HEK293 (cell line): ENCODE measurements around the gene STAB2.

Experiments
- CTCF ChIA-PET: fragments of 350-600 bp; formaldehyde crosslinking; extraction: SDS; loops from one replicate; lab custom pipeline; 2021; ENCODE audit warnings: antibody characterized with exemption; lab: Yijun Ruan, JAX
- POLR2A ChIA-PET: fragments of 300-600 bp; formaldehyde crosslinking; extraction: SDS; loops from one replicate; lab custom pipeline; 2020; ENCODE audit warnings: antibody characterized with exemption, inconsistent platforms; lab: Yijun Ruan, JAX
- H3K27ac ChIP-seq: fragments of 200-500 bp; sonication (Bioruptor generic); 2 replicates; pipeline ENCODE4 v1.5.1; 2014; ENCODE audit warnings: low read depth, low read length, control low read depth, inconsistent platforms; ENCODE audit errors: extremely low read depth
- H3K36me3 ChIP-seq, 2 experiments: fragments of 200-500 bp in 1 of 2; sonication (Bioruptor generic) in 1 of 2; 1 replicate in 1 of 2; 2 replicates in 1 of 2; pipeline ENCODE4 v1.5.1; 2014 to 2017; ENCODE audit warnings: inconsistent platforms in 2 of 2, low read length in 2 of 2; ENCODE audit not compliant: control insufficient read depth in 2 of 2, insufficient read depth in 1 of 2
- H3K4me1 ChIP-seq: fragments of 200-500 bp; sonication (Bioruptor generic); 2 replicates; pipeline ENCODE4 v1.5.1; 2014; ENCODE audit warnings: mild to moderate bottlenecking, low read length, inconsistent platforms; ENCODE audit not compliant: control insufficient read depth, insufficient read depth
- H3K4me3 ChIP-seq: 2 replicates; pipeline ENCODE4 v1.5.1; 2011; ENCODE audit warnings: low read depth, mild to moderate bottlenecking, control low read depth, low read length, moderate library complexity
- H3K9me3 ChIP-seq: fragments of 200-500 bp; sonication (Bioruptor generic); 2 replicates; pipeline ENCODE4 v1.5.1; 2014; ENCODE audit warnings: low read depth, low read length, inconsistent platforms; ENCODE audit not compliant: control insufficient read depth, insufficient read depth
- AEBP2 ChIP-seq: fragments of 450-650 bp; formaldehyde crosslinking; IDR thresholded peaks from 2 replicates; pipeline ENCODE4 v1.5.1; 2016; ENCODE audit warnings: missing biosample characterization, missing genetic modification characterization, borderline replicate concordance
- GLIS2 ChIP-seq: fragments of 450-650 bp; formaldehyde crosslinking; IDR thresholded peaks from 2 replicates; pipeline ENCODE4 v1.5.1; 2016; ENCODE audit warnings: missing biosample characterization, missing genetic modification characterization
- KLF8 ChIP-seq: fragments of 450-650 bp; formaldehyde crosslinking; IDR thresholded peaks from 2 replicates; pipeline ENCODE4 v1.5.1; 2016; ENCODE audit warnings: missing biosample characterization, missing genetic modification characterization
- SALL2 ChIP-seq: fragments of 450-650 bp; formaldehyde crosslinking; IDR thresholded peaks from 2 replicates; pipeline ENCODE4 v1.5.0; 2017; ENCODE audit warnings: missing biosample characterization, mild to moderate bottlenecking, missing genetic modification characterization, borderline replicate concordance
- SP7 ChIP-seq: fragments of 450-650 bp; formaldehyde crosslinking; IDR thresholded peaks from 2 replicates; pipeline ENCODE4 v1.5.1; 2016; ENCODE audit warnings: missing biosample characterization, missing genetic modification characterization
- TRIM28 ChIP-seq: IDR thresholded peaks from 2 replicates; pipeline ENCODE4 v1.6.1; 2011; ENCODE audit warnings: low read length, control low read depth, borderline replicate concordance
- YY1 ChIP-seq: fragments of 450-650 bp; formaldehyde crosslinking; IDR thresholded peaks from 2 replicates; pipeline ENCODE4 v1.5.1; 2018; ENCODE audit warnings: missing biosample characterization, missing genetic modification characterization
- ZBTB20 ChIP-seq: fragments of 450-650 bp; formaldehyde crosslinking; IDR thresholded peaks from 2 replicates; pipeline ENCODE4 v1.5.1; 2016; ENCODE audit warnings: missing biosample characterization, missing genetic modification characterization
- ZFHX2 ChIP-seq: fragments of 450-650 bp; formaldehyde crosslinking; conservative IDR thresholded peaks from 2 replicates; pipeline ENCODE4 v1.5.1; 2016; ENCODE audit warnings: missing biosample characterization, missing genetic modification characterization
- ZFP3 ChIP-seq: fragments of 450-650 bp; formaldehyde crosslinking; IDR thresholded peaks from 2 replicates; pipeline ENCODE4 v1.5.1; 2016; ENCODE audit warnings: low read depth, missing biosample characterization, missing genetic modification characterization
- ZFP37 ChIP-seq: fragments of 450-650 bp; formaldehyde crosslinking; IDR thresholded peaks from 2 replicates; pipeline ENCODE4 v1.5.1; 2016; ENCODE audit warnings: missing biosample characterization, missing genetic modification characterization
- ZNF169 ChIP-seq: fragments of 450-650 bp; formaldehyde crosslinking; IDR thresholded peaks from 2 replicates; pipeline ENCODE4 v1.5.1; 2016; ENCODE audit warnings: missing biosample characterization, missing genetic modification characterization
- ZNF175 ChIP-seq: fragments of 450-650 bp; formaldehyde crosslinking; IDR thresholded peaks from 2 replicates; pipeline ENCODE4 v1.5.1; 2016; ENCODE audit warnings: missing biosample characterization, missing genetic modification characterization
- ZNF2 ChIP-seq: fragments of 450-650 bp; formaldehyde crosslinking; IDR thresholded peaks from 2 replicates; pipeline ENCODE4 v1.5.1; 2016; ENCODE audit warnings: missing biosample characterization, missing genetic modification characterization
- ZNF211 ChIP-seq: fragments of 450-650 bp; formaldehyde crosslinking; IDR thresholded peaks from 2 replicates; pipeline ENCODE4 v1.5.1; 2016; ENCODE audit warnings: low read depth, missing biosample characterization, missing genetic modification characterization
- ZNF24 ChIP-seq: fragments of 450-650 bp; formaldehyde crosslinking; IDR thresholded peaks from 2 replicates; pipeline ENCODE4 v1.5.1; 2016; ENCODE audit warnings: missing biosample characterization, missing genetic modification characterization
- ZNF404 ChIP-seq: fragments of 450-650 bp; formaldehyde crosslinking; IDR thresholded peaks from 2 replicates; pipeline ENCODE4 v1.5.1; 2017; ENCODE audit warnings: missing biosample characterization, missing genetic modification characterization
- ZNF501 ChIP-seq: fragments of 450-650 bp; formaldehyde crosslinking; IDR thresholded peaks from 2 replicates; pipeline ENCODE4 v1.5.1; 2016; ENCODE audit warnings: missing biosample characterization, missing genetic modification characterization
- ZNF510 ChIP-seq: fragments of 450-650 bp; formaldehyde crosslinking; IDR thresholded peaks from 2 replicates; pipeline ENCODE4 v1.5.1; 2018; ENCODE audit warnings: mild to moderate bottlenecking, missing genetic modification characterization, missing biosample characterization; ENCODE audit not compliant: insufficient replicate concordance
- ZNF555 ChIP-seq: fragments of 450-650 bp; formaldehyde crosslinking; conservative IDR thresholded peaks from 2 replicates; pipeline ENCODE4 v1.5.1; 2017; ENCODE audit warnings: missing biosample characterization, mild to moderate bottlenecking, missing genetic modification characterization, inconsistent platforms
- ZNF596 ChIP-seq: fragments of 450-650 bp; IDR thresholded peaks from 2 replicates; pipeline ENCODE4 v1.5.0; 2018; ENCODE audit warnings: missing biosample characterization, mild to moderate bottlenecking, missing genetic modification characterization, moderate library complexity
- ZNF629 ChIP-seq: fragments of 450-650 bp; formaldehyde crosslinking; IDR thresholded peaks from 2 replicates; pipeline ENCODE4 v1.5.1; 2017; ENCODE audit warnings: missing biosample characterization, missing genetic modification characterization
- ZNF654 ChIP-seq: fragments of 450-650 bp; formaldehyde crosslinking; IDR thresholded peaks from 2 replicates; pipeline ENCODE4 v1.5.1; 2016; ENCODE audit warnings: low read depth, missing biosample characterization, missing genetic modification characterization
- ZNF76 ChIP-seq: fragments of 450-650 bp; formaldehyde crosslinking; IDR thresholded peaks from 2 replicates; pipeline ENCODE4; 2016; ENCODE audit warnings: low read depth, missing biosample characterization, missing genetic modification characterization, borderline replicate concordance
- ZNF792 ChIP-seq: fragments of 450-650 bp; formaldehyde crosslinking; IDR thresholded peaks from 2 replicates; pipeline ENCODE4 v1.5.1; 2016; ENCODE audit warnings: missing biosample characterization, missing genetic modification characterization
- ZSCAN23 ChIP-seq: fragments of 450-650 bp; formaldehyde crosslinking; IDR thresholded peaks from 2 replicates; pipeline ENCODE4 v1.5.1; 2016; ENCODE audit warnings: missing biosample characterization, missing genetic modification characterization
- ZSCAN5A ChIP-seq: fragments of 450-650 bp; formaldehyde crosslinking; IDR thresholded peaks from 2 replicates; pipeline ENCODE4 v1.5.1; 2016; ENCODE audit warnings: missing biosample characterization, missing genetic modification characterization
- TF ChIP-seq, protein P1 (sequence below): fragments of 450-650 bp; formaldehyde crosslinking; IDR thresholded peaks from 2 replicates; pipeline ENCODE4 v1.5.1; 2017; ENCODE audit warnings: missing biosample characterization, missing genetic modification characterization
- TF ChIP-seq, protein P2 (sequence below): fragments of 450-650 bp; formaldehyde crosslinking; IDR thresholded peaks from 2 replicates; pipeline ENCODE4 v1.5.1; 2016; ENCODE audit warnings: missing biosample characterization, missing genetic modification characterization

Gene STAB2

DNA sequence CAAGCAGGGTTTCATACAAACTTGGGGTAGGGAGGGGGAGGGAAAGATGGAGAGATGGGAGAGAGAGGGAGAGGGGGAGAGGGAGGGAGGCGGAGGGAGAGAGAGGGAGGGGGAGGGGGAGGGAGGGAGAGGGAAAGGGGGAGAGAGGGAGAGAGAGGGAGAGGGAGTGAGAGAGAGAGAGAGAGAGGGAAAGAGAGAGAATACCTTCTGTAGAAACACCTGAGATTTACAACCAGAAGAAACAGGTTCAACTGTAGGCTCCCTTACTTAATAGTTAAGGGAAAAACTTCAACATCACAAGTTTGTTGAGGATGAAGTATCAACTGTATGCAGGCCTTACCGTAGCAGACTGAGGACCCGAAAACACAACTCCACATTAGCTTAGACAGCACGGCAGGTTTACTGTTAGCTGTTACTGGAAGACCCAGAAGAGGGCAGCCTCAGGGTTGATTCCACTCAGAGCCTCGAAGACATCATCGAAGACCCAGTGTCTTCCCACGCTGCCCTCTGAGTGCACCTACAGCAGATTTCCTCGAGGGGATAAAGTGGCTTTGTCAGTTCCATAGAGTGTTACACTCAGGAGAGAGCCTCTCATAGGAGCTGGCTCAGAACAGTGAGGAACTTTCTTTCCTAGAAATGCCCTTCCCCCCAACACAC, 181.5 kb downstream of the STAB2 start:
- Histone ChIP-seq H3K9me3 (no peaks in the 10 kb centered on the region), H3K4me1 (peaks cover 2% of the 10 kb centered on the region; the same call in 1 of the 2 replicates), H3K27ac (no peak overlapping the region), H3K36me3 (peaks cover 0 to 23% of the 10 kb centered on the region in 2 experiments; a peak in 2 of 3 replicates), H3K4me3 (no peak overlapping the region)
- POLR2A ChIA-PET: no interaction called here
- CTCF ChIA-PET: no interaction called here
- TF ChIP-seq YY1 (tag by site-specific recombination) (no peak), ZFP37 (no peak), ZNF501 (tag by site-specific recombination) (no peak), ZNF510 (tag by site-specific recombination) (no peak), ZNF596 (tag by site-specific recombination) (peak; percentile 78), ZNF629 (0 out of 2 replicates have a peak, but pooled peaks have one; percentile 10), ZBTB20 (no peak), TRIM28 (no peak), ZSCAN23 (tag by site-specific recombination) (no peak), GLIS2 (tag by site-specific recombination) (no peak), ZNF169 (tag by site-specific recombination) (peak; percentile 74; the same call in 1 of the 2 replicates), ZNF2 (no peak), ZNF555 (tag by site-specific recombination) (no peak), ZNF211 (tag by site-specific recombination) (no peak)
- TF ChIP-seq, protein P1, sequence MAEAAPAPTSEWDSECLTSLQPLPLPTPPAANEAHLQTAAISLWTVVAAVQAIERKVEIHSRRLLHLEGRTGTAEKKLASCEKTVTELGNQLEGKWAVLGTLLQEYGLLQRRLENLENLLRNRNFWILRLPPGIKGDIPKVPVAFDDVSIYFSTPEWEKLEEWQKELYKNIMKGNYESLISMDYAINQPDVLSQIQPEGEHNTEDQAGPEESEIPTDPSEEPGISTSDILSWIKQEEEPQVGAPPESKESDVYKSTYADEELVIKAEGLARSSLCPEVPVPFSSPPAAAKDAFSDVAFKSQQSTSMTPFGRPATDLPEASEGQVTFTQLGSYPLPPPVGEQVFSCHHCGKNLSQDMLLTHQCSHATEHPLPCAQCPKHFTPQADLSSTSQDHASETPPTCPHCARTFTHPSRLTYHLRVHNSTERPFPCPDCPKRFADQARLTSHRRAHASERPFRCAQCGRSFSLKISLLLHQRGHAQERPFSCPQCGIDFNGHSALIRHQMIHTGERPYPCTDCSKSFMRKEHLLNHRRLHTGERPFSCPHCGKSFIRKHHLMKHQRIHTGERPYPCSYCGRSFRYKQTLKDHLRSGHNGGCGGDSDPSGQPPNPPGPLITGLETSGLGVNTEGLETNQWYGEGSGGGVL (tag by site-specific recombination): no peak

- Histone ChIP-seq H3K36me3 (peaks cover 0 to 21% of the 10 kb centered on the region in 2 experiments; a peak in 2 of 3 replicates), H3K27ac (no peak overlapping the region), H3K4me1 (peaks cover 2% of the 10 kb centered on the region; the same call in 1 of the 2 replicates), H3K4me3 (no peak overlapping the region), H3K9me3 (no peaks in the 10 kb centered on the region)
- POLR2A ChIA-PET: no interaction called here
- CTCF ChIA-PET: interaction anchor here (0.7 to 0.9 kb wide), 3 partner anchors 101 to 246 kb away, joined by 3 to 4 read pairs (median 3); no protein-coding TSS in a partner anchor
- no peak for TF ChIP-seq ZNF654 (tag by site-specific recombination)
- TF ChIP-seq ZNF76: no peak
- TF ChIP-seq SP7 (tag by site-specific recombination): no peak
- TF ChIP-seq ZBTB20: no peak
- TF ChIP-seq ZFHX2 (tag by site-specific recombination): no peak
- no peak for TF ChIP-seq AEBP2 (tag by site-specific recombination)
- TF ChIP-seq SALL2 (tag by site-specific recombination): no peak
- TF ChIP-seq ZNF169 (tag by site-specific recombination): no peak
- TF ChIP-seq ZNF24: peak; percentile 58; the same call in 1 of the 2 replicates
- no peak for TF ChIP-seq ZNF792
- no peak for TF ChIP-seq ZNF175 (tag by site-specific recombination)
- no peak for TF ChIP-seq KLF8
- TF ChIP-seq, protein P2, sequence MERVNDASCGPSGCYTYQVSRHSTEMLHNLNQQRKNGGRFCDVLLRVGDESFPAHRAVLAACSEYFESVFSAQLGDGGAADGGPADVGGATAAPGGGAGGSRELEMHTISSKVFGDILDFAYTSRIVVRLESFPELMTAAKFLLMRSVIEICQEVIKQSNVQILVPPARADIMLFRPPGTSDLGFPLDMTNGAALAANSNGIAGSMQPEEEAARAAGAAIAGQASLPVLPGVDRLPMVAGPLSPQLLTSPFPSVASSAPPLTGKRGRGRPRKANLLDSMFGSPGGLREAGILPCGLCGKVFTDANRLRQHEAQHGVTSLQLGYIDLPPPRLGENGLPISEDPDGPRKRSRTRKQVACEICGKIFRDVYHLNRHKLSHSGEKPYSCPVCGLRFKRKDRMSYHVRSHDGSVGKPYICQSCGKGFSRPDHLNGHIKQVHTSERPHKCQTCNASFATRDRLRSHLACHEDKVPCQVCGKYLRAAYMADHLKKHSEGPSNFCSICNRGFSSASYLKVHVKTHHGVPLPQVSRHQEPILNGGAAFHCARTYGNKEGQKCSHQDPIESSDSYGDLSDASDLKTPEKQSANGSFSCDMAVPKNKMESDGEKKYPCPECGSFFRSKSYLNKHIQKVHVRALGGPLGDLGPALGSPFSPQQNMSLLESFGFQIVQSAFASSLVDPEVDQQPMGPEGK: 0 out of 2 replicates have a peak, but pooled peaks have one; percentile 38
- no peak for TF ChIP-seq ZNF510 (tag by site-specific recombination)
- TF ChIP-seq ZFP3: no peak
- no peak for TF ChIP-seq ZSCAN5A (tag by site-specific recombination)
- no peak for TF ChIP-seq ZNF404 (tag by site-specific recombination)
These were observed 182.3 kb downstream of the STAB2 start for GRCh38 chr12:103769240-103769945.
